ENCODE results near the gene MT1A. TPM values are rescaled to one million over a fixed set of nuclear protein-coding genes. Genes with fewer than 3 reads are reported as not detected.

The MT1A gene
- total and polyA plus RNA-seq, 7 donors: 4.0 to 4,396 (median 128) TPM

- H3K36me3 ChIP-seq (ENCODE audit: insufficient read depth in 1 of 2, low read depth in 1 of 2): no peaks in the 10 kb centered on the region
- WGBS, 3 donors: 92 to 94% (median 93%) methylated on average over 2 of the region's 2 CpGs
- no peak overlapping the region for H3K4me3 ChIP-seq
- intact Hi-C loops (cut with DNase I): no loop called here
- TF ChIP-seq, protein P1, sequence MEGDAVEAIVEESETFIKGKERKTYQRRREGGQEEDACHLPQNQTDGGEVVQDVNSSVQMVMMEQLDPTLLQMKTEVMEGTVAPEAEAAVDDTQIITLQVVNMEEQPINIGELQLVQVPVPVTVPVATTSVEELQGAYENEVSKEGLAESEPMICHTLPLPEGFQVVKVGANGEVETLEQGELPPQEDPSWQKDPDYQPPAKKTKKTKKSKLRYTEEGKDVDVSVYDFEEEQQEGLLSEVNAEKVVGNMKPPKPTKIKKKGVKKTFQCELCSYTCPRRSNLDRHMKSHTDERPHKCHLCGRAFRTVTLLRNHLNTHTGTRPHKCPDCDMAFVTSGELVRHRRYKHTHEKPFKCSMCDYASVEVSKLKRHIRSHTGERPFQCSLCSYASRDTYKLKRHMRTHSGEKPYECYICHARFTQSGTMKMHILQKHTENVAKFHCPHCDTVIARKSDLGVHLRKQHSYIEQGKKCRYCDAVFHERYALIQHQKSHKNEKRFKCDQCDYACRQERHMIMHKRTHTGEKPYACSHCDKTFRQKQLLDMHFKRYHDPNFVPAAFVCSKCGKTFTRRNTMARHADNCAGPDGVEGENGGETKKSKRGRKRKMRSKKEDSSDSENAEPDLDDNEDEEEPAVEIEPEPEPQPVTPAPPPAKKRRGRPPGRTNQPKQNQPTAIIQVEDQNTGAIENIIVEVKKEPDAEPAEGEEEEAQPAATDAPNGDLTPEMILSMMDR (IDR thresholded peaks at IDR 0.05): no peak
- no peaks in the 10 kb centered on the region for H3K27me3 ChIP-seq (ENCODE audit: insufficient read depth in 3 of 3, low read length in 2 of 3)
- H3K27ac ChIP-seq: no peak overlapping the region
- no peak for DNase-seq
- ATAC-seq: no peak
- H3K4me1 ChIP-seq: peaks cover 23% of the 10 kb centered on the region
- H3K9me3 ChIP-seq: no peaks in the 10 kb centered on the region
Measured at GRCh38 chr16:56623637-56624036, 14.8 kb upstream of the MT1A start.

- intact Hi-C loops (cut with DNase I): no loop called here
- Histone ChIP-seq H3K36me3 (ENCODE audit: insufficient read depth in 1 of 2, low read depth in 1 of 2) (no peaks in the 10 kb centered on the region), H3K27ac (peak within 1 kb of the TSS; percentile 97), H3K4me3 (peak within 1 kb of the TSS; percentile 85), H3K4me1 (peaks cover 33% of the 10 kb centered on the region), H3K9me3 (no peaks in the 10 kb centered on the region), H3K27me3 (ENCODE audit: insufficient read depth in 3 of 3, low read length in 2 of 3) (no peaks in the 10 kb centered on the region)
- DNase-seq: peak; percentile 83 to 89
- 1% methylated on average over 62 of the region's 62 CpGs for WGBS, 3 donors
- ATAC-seq: peak; percentile 76 to 87 (median 83)
- TF ChIP-seq, protein P1 (IDR thresholded peaks at IDR 0.05): no peak
Measured at GRCh38 chr16:56625140-56625942, 13.1 kb upstream of the MT1A start, which contains the start of gene MT1E. Gene MT1E (plus strand): TSS chr16:56625781. CDS start chr16:56625852, 71 bp downstream.

- intact Hi-C loops (cut with DNase I): no loop called here
- peak overlapping the region; percentile 97 for H3K27ac ChIP-seq
- peak; percentile 80 to 91 for DNase-seq
- H3K4me1 ChIP-seq: peaks cover 33% of the 10 kb centered on the region
- TF ChIP-seq, protein P1 (IDR thresholded peaks at IDR 0.05): no peak
- WGBS, 3 donors: 18 to 23% (median 21%) methylated on average over 13 to 16 of the region's 16 CpGs
- no peaks in the 10 kb centered on the region for H3K27me3 ChIP-seq (ENCODE audit: insufficient read depth in 3 of 3, low read length in 2 of 3)
- ATAC-seq: peak; percentile 62 to 82 (median 78)
- H3K9me3 ChIP-seq: no peaks in the 10 kb centered on the region
- H3K4me3 ChIP-seq: peak overlapping the region; percentile 85
- no peaks in the 10 kb centered on the region for H3K36me3 ChIP-seq (ENCODE audit: insufficient read depth in 1 of 2, low read depth in 1 of 2)
Measured at GRCh38 chr16:56625943-56626654, 12.4 kb upstream of the MT1A start.

DNA sequence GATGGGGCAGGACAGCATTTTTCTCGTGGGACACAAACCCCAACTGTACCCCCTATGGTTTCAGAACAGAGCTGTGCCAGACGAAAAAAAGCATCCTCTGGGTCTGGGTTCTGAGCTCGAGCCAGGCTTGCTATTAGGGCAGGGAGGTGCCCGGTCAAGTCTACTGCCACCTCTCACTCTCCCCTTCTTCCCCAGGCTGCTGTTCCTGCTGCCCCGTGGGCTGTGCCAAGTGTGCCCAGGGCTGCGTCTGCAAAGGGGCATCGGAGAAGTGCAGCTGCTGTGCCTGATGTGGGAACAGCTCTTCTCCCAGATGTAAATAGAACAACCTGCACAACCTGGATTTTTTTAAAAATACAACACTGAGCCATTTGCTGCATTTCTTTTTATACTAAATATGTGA, 11.8 kb upstream of the MT1A start:
- TF ChIP-seq, protein P1 (IDR thresholded peaks at IDR 0.05): no peak
- DNase-seq: no peak
- ATAC-seq: peak in 3 of 4 donors; percentile 12 to 22 (median 15)
- H3K9me3 ChIP-seq: no peaks in the 10 kb centered on the region
- peak overlapping the region; percentile 85 for H3K4me3 ChIP-seq
- WGBS, 3 donors: 36 to 49% (median 36%) methylated on average over 7 of the region's 7 CpGs
- peak overlapping the region; percentile 97 for H3K27ac ChIP-seq
- no peaks in the 10 kb centered on the region for H3K36me3 ChIP-seq (ENCODE audit: insufficient read depth in 1 of 2, low read depth in 1 of 2)
- peaks cover 33% of the 10 kb centered on the region for H3K4me1 ChIP-seq
- H3K27me3 ChIP-seq (ENCODE audit: insufficient read depth in 3 of 3, low read length in 2 of 3): no peaks in the 10 kb centered on the region
- intact Hi-C loops (cut with DNase I): no loop called here

Measured in psoas muscle (tissue), 8 donors.